ENCODE measurements around the gene GPR17.

The GPR17 gene

GRCh38 chr2:127694986-127695385 lies 49.0 kb downstream of the GPR17 start:
- DNase-seq (ENCODE audit: low read depth in 3 of 3) = no peak

GRCh38 chr2:127695491-127696472 lies 49.8 kb downstream of the GPR17 start:
- no peak for DNase-seq (ENCODE audit: low read depth in 3 of 3)

GRCh38 chr2:127697482-127698180 lies 51.7 kb downstream of the GPR17 start:
- no peak for DNase-seq (ENCODE audit: low read depth in 3 of 3)

- no peak for DNase-seq (ENCODE audit: low read depth in 3 of 3)
These were observed 52.8 kb downstream of the GPR17 start for GRCh38 chr2:127698553-127699355.

GRCh38 chr2:127700527-127701192 lies 54.7 kb downstream of the GPR17 start:
- peak in 1 of 3 donors; percentile 10 for DNase-seq (ENCODE audit: low read depth in 3 of 3)

- DNase-seq (ENCODE audit: low read depth in 3 of 3) = peak; percentile 84 to 89 (median 89)
These were observed 55.3 kb downstream of the GPR17 start, which contains the start of gene SFT2D3 for GRCh38 chr2:127701193-127701650. Gene SFT2D3, plus strand, starts transcription at chr2:127701497. Its CDS starts 32 bp downstream, at chr2:127701529.

- DNase-seq (ENCODE audit: low read depth in 3 of 3) = peak; percentile 59 to 70 (median 62)
These were observed 55.9 kb downstream of the GPR17 start for GRCh38 chr2:127701651-127702394.
